Measurements from ENCODE around the gene TP73.
"Not testable (repeated sequence)": the region's sequence is repeated elsewhere in the genome, so short reads cannot be mapped to it uniquely, and the experiment has no call there.

TP73 gene

DNA sequence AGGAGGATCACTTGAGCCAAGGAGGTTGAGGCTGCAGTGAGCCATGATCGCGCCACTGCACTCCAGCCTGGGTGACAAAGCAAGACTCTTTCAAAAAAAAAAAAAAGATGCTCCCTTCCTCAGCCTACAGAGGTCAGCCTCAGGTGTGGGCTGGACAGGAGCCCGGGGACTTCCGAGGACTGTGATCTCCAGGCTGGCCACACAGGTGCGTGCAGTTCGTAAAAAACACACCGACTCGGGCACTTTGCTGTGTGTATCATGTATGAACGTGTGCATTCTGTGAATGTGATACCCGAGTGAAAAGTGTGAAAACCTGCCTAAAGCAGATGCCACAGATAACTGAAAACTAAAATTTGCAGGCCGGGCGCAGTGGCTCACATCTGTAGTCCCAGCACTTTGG is 91.5 kb downstream of the TP73 start:
- H3K36me3 ChIP-seq (ENCODE audit: control insufficient read depth, insufficient read depth, low read length): peaks cover 38% of the 10 kb centered on the region
- H3K27me3 ChIP-seq (ENCODE audit: control insufficient read depth, insufficient read depth, low read length): no peaks in the 10 kb centered on the region
- no peak overlapping the region for H3K9ac ChIP-seq (ENCODE audit: low read depth, low read length)
- H3K9me3 ChIP-seq (ENCODE audit: control insufficient read depth, insufficient read depth, low read length): no peaks in the 10 kb centered on the region
- H3K4me3 ChIP-seq (ENCODE audit: low read depth, low read length): no peak overlapping the region
- H3K4me1 ChIP-seq (ENCODE audit: control insufficient read depth, insufficient read depth, low read length): peaks cover 10% of the 10 kb centered on the region

DNA sequence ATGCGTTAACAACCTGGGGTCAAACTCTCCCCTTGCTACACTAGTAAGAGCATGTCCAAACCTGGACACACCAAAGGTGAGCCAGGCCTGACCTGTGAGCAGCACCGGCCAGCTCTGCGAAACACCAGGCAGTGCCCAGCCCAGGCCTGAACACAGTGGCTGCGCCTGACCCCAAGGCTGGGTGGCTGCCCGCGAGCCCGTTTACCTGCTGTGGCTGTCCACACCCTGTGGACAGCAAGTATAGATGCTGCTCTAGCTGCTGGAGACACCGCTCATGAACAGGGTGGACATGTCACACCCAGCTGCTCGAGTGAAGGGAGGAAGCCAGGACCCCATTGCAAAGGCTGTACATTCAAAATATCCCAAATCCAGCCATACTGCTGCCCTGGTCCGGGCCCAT is 92.3 kb downstream of the TP73 start:
- Histone ChIP-seq H3K36me3 (ENCODE audit: control insufficient read depth, insufficient read depth, low read length) (peaks cover 38% of the 10 kb centered on the region), H3K27me3 (ENCODE audit: control insufficient read depth, insufficient read depth, low read length) (no peaks in the 10 kb centered on the region), H3K4me3 (ENCODE audit: low read depth, low read length) (no peak overlapping the region), H3K9me3 (ENCODE audit: control insufficient read depth, insufficient read depth, low read length) (no peaks in the 10 kb centered on the region), H3K4me1 (ENCODE audit: control insufficient read depth, insufficient read depth, low read length) (peaks cover 10% of the 10 kb centered on the region), H3K9ac (ENCODE audit: low read depth, low read length) (no peak overlapping the region)

DNA sequence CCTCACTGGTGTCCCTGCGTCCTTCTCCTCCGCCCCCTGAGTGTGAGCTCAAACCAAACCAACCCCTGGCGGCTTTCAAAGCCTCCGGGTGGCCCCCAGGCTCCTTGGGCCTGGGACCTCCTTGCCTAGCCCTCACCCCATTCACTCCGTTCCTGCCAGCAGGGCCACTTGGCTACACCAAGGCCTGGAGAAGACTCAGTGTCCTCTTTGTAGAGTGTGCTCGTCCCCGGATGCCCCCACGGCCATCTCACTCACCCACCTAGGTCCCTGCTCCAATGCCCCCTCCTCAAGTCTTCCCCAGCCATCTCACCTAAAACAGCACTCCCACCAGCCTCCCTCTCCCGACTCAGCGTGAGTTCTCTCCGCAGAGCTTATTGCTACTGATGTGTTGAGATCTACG is 92.8 kb downstream of the TP73 start:
- Histone ChIP-seq H3K9ac (ENCODE audit: low read depth, low read length) (peak overlapping the region; percentile 47), H3K36me3 (ENCODE audit: control insufficient read depth, insufficient read depth, low read length) (peaks cover 34% of the 10 kb centered on the region), H3K4me3 (ENCODE audit: low read depth, low read length) (peak overlapping the region; percentile 13), H3K4me1 (ENCODE audit: control insufficient read depth, insufficient read depth, low read length) (peaks cover 10% of the 10 kb centered on the region), H3K27me3 (ENCODE audit: control insufficient read depth, insufficient read depth, low read length) (no peaks in the 10 kb centered on the region), H3K9me3 (ENCODE audit: control insufficient read depth, insufficient read depth, low read length) (no peaks in the 10 kb centered on the region)

DNA sequence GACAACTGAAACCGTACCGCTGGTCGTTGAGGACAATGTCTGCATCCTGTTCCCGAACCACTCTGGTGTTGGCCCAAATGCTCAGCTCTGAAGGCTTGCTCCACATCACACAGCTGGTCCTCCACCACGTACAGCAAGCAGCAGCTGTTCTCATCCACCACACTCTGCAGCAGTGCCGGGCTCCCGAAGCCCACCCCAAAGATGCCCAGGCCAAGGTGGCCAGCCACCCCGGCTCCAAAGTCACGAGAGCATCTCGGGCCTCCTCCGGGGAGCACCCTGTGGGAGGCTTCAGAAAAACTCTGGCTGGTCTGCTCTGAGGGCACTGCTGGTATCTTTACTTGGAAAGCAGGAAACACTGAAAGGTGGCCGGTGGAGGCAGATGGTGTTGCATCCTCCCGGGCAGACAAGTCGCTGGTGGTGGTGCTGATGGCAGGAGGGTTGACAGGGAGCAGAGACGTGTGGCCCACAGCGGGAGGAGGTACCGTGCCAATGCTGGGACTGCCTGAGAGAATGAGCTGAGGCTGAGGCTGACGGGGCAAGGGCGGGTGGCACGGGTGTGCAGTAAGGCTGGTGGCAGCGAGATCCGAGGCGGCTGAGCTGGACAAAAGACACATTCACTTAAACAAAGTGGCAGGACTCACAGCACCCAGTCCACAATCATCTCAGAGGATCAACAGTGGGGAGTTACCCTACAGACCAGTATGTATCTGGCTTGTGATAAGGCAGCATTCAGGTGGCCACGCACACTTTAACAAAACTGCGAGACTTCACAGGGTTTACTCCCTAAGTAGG is 93.5 kb downstream of the TP73 start:
- peaks cover 10% of the 10 kb centered on the region for H3K4me1 ChIP-seq (ENCODE audit: control insufficient read depth, insufficient read depth, low read length)
- no peaks in the 10 kb centered on the region for H3K9me3 ChIP-seq (ENCODE audit: control insufficient read depth, insufficient read depth, low read length)
- peak overlapping the region; percentile 70 for H3K4me3 ChIP-seq (ENCODE audit: low read depth, low read length)
- H3K27me3 ChIP-seq (ENCODE audit: control insufficient read depth, insufficient read depth, low read length): no peaks in the 10 kb centered on the region
- H3K9ac ChIP-seq (ENCODE audit: low read depth, low read length): peak overlapping the region; percentile 47
- H3K36me3 ChIP-seq (ENCODE audit: control insufficient read depth, insufficient read depth, low read length): peaks cover 29% of the 10 kb centered on the region

DNA sequence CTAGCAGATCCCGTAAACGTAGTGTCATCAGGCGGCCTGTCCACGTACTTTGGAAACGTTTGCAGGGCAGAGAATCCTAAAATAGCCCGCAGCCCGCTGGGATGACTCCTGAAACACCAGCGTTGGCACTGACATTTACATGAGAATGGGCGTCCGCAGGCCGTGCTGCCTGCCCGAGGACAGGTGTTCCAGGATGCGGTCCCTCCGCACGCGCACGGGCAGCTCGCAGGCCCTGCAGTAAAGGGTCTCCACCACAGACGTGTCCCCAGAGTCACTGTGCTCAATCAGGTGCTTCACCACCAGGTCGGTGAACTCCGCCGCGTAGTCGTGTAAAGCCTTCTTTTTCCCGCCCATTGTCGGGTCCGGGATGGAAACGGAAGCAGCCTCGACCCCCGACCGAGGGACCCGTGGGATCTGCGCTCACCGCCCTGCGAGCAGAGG is 94.1 kb downstream of the TP73 start:
- H3K4me1 ChIP-seq (ENCODE audit: control insufficient read depth, insufficient read depth, low read length): peaks cover 10% of the 10 kb centered on the region
- peak overlapping the region; percentile 54 for H3K9ac ChIP-seq (ENCODE audit: low read depth, low read length)
- no peaks in the 10 kb centered on the region for H3K9me3 ChIP-seq (ENCODE audit: control insufficient read depth, insufficient read depth, low read length)
- H3K4me3 ChIP-seq (ENCODE audit: low read depth, low read length): peak overlapping the region; percentile 70
- H3K27me3 ChIP-seq (ENCODE audit: control insufficient read depth, insufficient read depth, low read length): no peaks in the 10 kb centered on the region
- peaks cover 25% of the 10 kb centered on the region for H3K36me3 ChIP-seq (ENCODE audit: control insufficient read depth, insufficient read depth, low read length)

DNA sequence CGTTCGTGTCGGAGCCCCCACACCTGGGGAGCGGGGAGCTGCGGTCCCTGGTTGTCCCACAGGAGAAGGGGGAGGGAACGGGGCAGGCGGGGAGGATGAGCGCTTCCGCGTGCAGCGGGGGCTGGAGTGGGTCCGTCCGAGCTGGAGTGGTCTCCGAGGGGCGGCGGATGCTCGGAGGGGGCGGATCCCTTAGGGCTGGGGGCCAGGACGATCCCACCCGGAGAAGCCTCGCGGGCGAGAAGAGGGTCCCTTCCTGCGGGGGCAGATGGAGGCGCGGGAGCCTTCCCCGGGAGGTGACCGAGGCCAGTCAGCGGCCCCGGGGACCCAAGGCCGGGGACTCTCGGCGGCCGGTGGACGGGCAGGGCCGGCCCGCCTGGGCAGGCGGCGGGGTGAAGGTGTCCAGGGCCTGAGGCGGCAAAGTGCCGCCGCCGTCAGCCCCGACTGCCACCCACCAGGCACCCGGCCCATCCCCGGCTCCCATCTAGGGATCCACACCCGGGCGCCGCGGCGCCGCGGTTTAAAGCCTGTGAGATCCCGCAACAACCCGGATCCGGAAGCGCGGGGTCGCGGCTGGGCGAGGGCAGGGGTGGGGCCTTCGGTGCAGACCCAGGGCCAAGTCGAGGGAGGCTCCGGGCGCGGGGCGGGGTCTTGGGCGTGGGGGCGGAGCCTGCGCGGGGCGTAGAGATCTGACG is 94.7 kb downstream of the TP73 start:
- Histone ChIP-seq H3K4me3 (ENCODE audit: low read depth, low read length) (peak overlapping the region; percentile 70), H3K9me3 (ENCODE audit: control insufficient read depth, insufficient read depth, low read length) (no peaks in the 10 kb centered on the region), H3K36me3 (ENCODE audit: control insufficient read depth, insufficient read depth, low read length) (peaks cover 19% of the 10 kb centered on the region), H3K27me3 (ENCODE audit: control insufficient read depth, insufficient read depth, low read length) (no peaks in the 10 kb centered on the region), H3K4me1 (ENCODE audit: control insufficient read depth, insufficient read depth, low read length) (peaks cover 10% of the 10 kb centered on the region), H3K9ac (ENCODE audit: low read depth, low read length) (peak overlapping the region; percentile 54)

DNA sequence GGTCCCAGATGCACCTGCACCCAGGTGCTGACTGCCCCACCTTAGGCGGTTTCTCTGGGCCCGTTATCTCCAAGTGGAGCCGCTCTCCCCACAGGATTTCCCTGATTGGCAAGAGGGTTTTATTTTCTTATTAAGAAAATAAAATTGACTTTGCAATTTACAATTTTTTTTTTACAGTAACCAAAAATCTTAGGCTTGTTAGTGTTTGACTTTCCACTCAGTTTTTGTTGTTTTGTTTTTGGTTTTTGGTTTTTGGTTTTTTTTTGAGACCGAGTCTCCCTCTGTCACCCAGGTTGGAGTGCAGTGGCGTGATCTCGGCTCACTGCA is 95.2 kb downstream of the TP73 start:
- Histone ChIP-seq H3K4me3 (ENCODE audit: low read depth, low read length) (no peak overlapping the region), H3K36me3 (ENCODE audit: control insufficient read depth, insufficient read depth, low read length) (peaks cover 14% of the 10 kb centered on the region), H3K27me3 (ENCODE audit: control insufficient read depth, insufficient read depth, low read length) (no peaks in the 10 kb centered on the region), H3K9me3 (ENCODE audit: control insufficient read depth, insufficient read depth, low read length) (no peaks in the 10 kb centered on the region), H3K9ac (ENCODE audit: low read depth, low read length) (no peak overlapping the region), H3K4me1 (ENCODE audit: control insufficient read depth, insufficient read depth, low read length) (peaks cover 10% of the 10 kb centered on the region)

DNA sequence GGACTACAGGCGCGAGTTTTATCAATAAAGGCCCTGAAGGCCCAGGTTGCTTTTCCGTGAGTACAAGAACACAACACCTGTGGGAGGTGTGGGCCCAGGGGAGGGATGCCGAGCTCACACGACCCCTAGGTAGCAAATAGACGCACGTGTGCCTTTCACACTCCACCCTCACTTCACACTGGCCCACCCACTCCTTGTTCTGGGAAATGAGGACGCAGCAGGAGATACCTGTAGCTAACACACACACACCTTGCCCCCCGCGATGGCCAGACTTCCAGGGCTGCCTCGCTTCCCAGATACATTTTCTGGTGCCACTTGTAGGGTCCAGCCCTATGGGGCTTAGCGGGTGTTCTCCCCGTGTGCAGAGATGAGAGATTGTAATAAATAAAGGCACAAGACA is 95.6 kb downstream of the TP73 start:
- no peak overlapping the region for H3K4me3 ChIP-seq (ENCODE audit: low read depth, low read length)
- peaks cover 10% of the 10 kb centered on the region for H3K4me1 ChIP-seq (ENCODE audit: control insufficient read depth, insufficient read depth, low read length)
- no peak overlapping the region for H3K9ac ChIP-seq (ENCODE audit: low read depth, low read length)
- H3K27me3 ChIP-seq (ENCODE audit: control insufficient read depth, insufficient read depth, low read length): no peaks in the 10 kb centered on the region
- H3K36me3 ChIP-seq (ENCODE audit: control insufficient read depth, insufficient read depth, low read length): peaks cover 10% of the 10 kb centered on the region
- H3K9me3 ChIP-seq (ENCODE audit: control insufficient read depth, insufficient read depth, low read length): no peaks in the 10 kb centered on the region

DNA sequence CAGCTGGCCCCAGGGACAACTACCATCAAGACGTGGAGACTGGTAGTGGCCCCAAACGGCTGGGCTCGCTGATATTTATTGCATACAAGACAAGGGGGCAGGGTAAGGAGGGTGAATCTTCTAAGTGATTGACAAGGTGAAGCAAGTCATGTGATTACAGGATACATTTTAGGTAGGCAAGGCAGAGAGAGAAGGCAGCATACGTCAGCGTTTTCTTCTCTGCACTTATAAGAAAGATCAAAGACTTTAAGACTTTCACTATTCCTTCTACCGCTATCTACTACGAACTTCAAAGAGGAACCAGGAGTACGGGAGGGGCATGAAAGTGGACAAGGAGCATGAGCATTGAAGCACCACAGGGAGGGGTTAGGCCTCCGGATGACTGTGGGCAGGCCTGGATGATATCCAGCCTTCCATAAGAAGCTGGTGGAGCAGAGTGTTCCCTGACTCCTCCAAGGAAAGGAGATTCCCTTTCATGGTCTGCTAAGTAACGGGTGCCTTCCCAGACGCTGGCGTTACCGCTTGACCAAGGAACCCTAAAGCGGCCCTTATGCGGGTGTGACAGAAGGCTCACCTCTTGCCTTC is 96.1 kb downstream of the TP73 start:
- H3K9ac ChIP-seq (ENCODE audit: low read depth, low read length); H3K27me3 ChIP-seq (ENCODE audit: control insufficient read depth, insufficient read depth, low read length); H3K4me3 ChIP-seq (ENCODE audit: low read depth, low read length); H3K9me3 ChIP-seq (ENCODE audit: control insufficient read depth, insufficient read depth, low read length); H3K4me1 ChIP-seq (ENCODE audit: control insufficient read depth, insufficient read depth, low read length); H3K36me3 ChIP-seq (ENCODE audit: control insufficient read depth, insufficient read depth, low read length): not testable (repeated sequence)

DNA sequence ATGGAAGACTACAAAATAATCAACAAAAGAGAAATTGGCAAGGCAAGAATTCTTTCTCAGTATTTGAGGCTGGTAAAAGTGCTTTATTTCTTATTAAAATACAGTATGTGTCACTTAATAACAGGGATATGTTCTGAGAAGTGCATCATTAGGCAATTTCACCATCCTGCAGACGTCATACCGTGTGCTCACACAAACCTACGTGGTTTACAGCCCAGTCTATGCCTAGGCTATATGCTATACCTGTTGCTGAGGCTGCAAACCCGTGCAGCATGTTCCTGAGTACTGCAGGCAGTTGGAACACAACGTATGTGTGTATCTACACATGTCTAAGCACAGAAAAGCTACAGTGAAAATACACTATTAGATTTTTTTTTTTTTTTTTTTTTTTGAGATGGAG is 97.2 kb downstream of the TP73 start:
- no peaks in the 10 kb centered on the region for H3K27me3 ChIP-seq (ENCODE audit: control insufficient read depth, insufficient read depth, low read length)
- H3K4me3 ChIP-seq (ENCODE audit: low read depth, low read length): no peak overlapping the region
- no peaks in the 10 kb centered on the region for H3K9me3 ChIP-seq (ENCODE audit: control insufficient read depth, insufficient read depth, low read length)
- peaks cover 7% of the 10 kb centered on the region for H3K36me3 ChIP-seq (ENCODE audit: control insufficient read depth, insufficient read depth, low read length)
- H3K4me1 ChIP-seq (ENCODE audit: control insufficient read depth, insufficient read depth, low read length): peaks cover 10% of the 10 kb centered on the region
- no peak overlapping the region for H3K9ac ChIP-seq (ENCODE audit: low read depth, low read length)

DNA sequence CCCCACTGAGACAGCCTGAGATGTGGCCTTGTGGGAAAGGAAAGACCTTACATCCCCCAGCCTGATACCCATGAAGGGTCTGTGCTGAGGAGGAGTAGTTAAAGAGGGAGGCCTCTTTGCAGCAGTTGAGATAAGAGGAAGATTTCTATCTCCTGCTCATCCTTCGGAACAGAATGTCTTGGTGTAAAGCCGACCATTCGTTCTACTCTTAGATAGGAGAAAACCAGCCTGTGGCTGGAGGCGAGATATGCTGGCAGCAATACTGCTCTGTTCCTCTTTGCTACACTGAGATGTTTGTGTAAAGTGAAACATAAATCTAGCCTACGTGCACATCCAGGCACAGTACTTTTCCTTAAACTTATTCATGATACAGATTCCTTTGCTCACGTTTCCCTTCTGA is 98.4 kb downstream of the TP73 start:
- Histone ChIP-seq H3K36me3 (ENCODE audit: control insufficient read depth, insufficient read depth, low read length) (no peaks in the 10 kb centered on the region), H3K9ac (ENCODE audit: low read depth, low read length) (no peak overlapping the region), H3K4me3 (ENCODE audit: low read depth, low read length) (no peak overlapping the region), H3K4me1 (ENCODE audit: control insufficient read depth, insufficient read depth, low read length) (peaks cover 1% of the 10 kb centered on the region), H3K27me3 (ENCODE audit: control insufficient read depth, insufficient read depth, low read length) (no peaks in the 10 kb centered on the region), H3K9me3 (ENCODE audit: control insufficient read depth, insufficient read depth, low read length) (no peaks in the 10 kb centered on the region)

DNA sequence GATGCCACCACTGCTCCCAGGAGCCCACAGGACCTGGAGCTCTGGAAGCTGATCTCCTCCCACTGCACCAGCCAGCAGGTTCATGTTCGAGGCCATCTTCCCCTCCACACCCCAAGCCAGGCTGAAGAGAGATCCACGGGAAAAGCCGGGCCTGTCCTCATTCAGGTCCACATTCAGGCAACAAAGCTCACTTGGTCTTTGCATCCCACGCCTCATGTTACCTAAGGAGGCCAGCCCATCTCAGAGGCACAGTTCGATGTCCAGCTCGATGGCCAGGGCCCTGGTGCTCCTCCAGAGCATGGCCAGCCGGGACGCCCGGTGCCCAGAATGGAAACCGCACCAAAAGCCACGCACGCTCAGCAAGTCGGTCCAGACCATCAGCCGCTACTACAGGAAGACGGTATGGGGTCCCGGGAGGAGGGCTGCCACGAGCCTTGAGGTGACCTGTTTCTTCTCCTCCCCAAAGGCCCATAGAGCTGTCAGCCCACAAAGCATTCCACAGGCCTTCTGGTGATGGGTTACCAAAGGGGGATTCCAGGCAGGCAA is 100.2 kb downstream of the TP73 start, which contains the start of gene CCDC27:
Gene CCDC27 (plus strand): TSS at position 51 of the 546 bp plus-strand sequence. CDS start 32 bp downstream, at position 83.
- H3K27me3 ChIP-seq (ENCODE audit: control insufficient read depth, insufficient read depth, low read length): no peaks in the 10 kb centered on the region
- no peak within 1 kb of the TSS for H3K4me3 ChIP-seq (ENCODE audit: low read depth, low read length)
- no peaks in the 10 kb centered on the region for H3K4me1 ChIP-seq (ENCODE audit: control insufficient read depth, insufficient read depth, low read length)
- no peaks in the 10 kb centered on the region for H3K36me3 ChIP-seq (ENCODE audit: control insufficient read depth, insufficient read depth, low read length)
- no peak within 1 kb of the TSS for H3K9ac ChIP-seq (ENCODE audit: low read depth, low read length)
- no peaks in the 10 kb centered on the region for H3K9me3 ChIP-seq (ENCODE audit: control insufficient read depth, insufficient read depth, low read length)

Measured in iPS-15b (cell line).